Measurements from ENCODE around the gene CDH24. TPM values are rescaled to one million over a fixed set of nuclear protein-coding genes. Genes with fewer than 3 reads are reported as not detected.

The CDH24 gene
- total and polyA plus RNA-seq, 4 experiments from 2014 or later, result 0.15 to 1.6 (median 0.93) TPM

DNA sequence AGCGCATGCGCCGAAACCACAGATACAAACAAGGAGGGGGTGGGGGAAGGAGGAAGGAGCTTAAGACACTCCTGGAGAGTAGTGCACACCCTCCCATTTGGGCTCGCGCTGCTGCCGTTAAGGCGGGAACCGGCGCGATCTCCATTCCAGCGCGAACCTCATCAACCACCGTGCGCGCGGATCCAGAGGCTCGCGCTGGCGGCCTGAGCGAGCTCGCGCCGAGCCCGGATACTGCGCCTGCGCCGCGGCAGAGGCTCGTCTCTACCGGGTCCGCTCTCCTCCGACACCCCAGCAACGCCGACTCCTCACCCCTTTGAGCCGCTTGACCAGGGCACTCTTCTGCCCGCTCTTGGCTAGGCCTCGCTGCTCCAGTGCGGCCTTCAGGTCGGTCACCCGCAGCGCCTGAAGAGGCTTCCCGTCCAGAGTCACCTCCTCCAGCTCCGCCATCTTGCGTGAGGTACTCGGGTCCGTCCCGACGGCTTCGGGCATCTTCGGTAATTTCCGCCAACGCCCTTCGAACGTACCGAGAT is 37.4 kb upstream of the CDH24 start, which contains the start of gene ACIN1:
TSS of gene ACIN1 (minus strand) at position 471 of the 530 bp plus-strand sequence. CDS start at position 447, 24 bp downstream.
- peak within 1 kb of the TSS; percentile 94 for H3K27ac ChIP-seq (ENCODE audit: low read depth, low read length)
- H3K4me1 Mint-ChIP-seq, result peaks cover 19 to 35% (median 25%) of the 10 kb centered on the region in 4 donors
- POLR2A ChIA-PET (ENCODE audit: partially characterized antibody), result interaction anchor here (0.6 to 5.2 kb wide), 37 partner anchors 9 to 1052 kb away, joined by 3 to 67 read pairs (median 5); partner anchors contain the start of genes AJUBA, CDH24, CEBPE and DAD1

GRCh38 chr14:23093991-23094665 is 36.8 kb upstream of the CDH24 start:
- peaks cover 50% of the 10 kb centered on the region for H3K36me3 ChIP-seq (ENCODE audit: insufficient read depth, low read length)
- POLR2A ChIA-PET (ENCODE audit: partially characterized antibody), result interaction anchor here (1.0 to 5.2 kb wide), 28 partner anchors 8 to 1052 kb away, joined by 3 to 67 read pairs (median 6); partner anchors contain the start of genes AJUBA, CDH24, CEBPE and DAD1
- Mint-ChIP-seq H3K27me3 (no peaks in the 10 kb centered on the region), H3K27ac (no peak overlapping the region), H3K4me1 (peaks cover 24 to 38% (median 30%) of the 10 kb centered on the region in 4 donors), H3K36me3 (peaks cover 37 to 50% of the 10 kb centered on the region in 2 donors), H3K4me3 (no peak overlapping the region), H3K9me3 (no peaks in the 10 kb centered on the region)
- H3K9me3 ChIP-seq (ENCODE audit: control insufficient read depth in 1 of 2, low read length in 2 of 2), result no peaks in the 10 kb centered on the region
- DNase-seq, result peak in 2 of 5 donors; percentile 9 to 85
- H3K4me1 ChIP-seq (ENCODE audit: insufficient read depth, low read length), result peaks cover 45% of the 10 kb centered on the region
- peak overlapping the region; percentile 76 to 90 for H3K4me3 ChIP-seq (ENCODE audit: low read length in 2 of 2)
- CTCF ChIA-PET (ENCODE audit: partially characterized antibody), result interaction anchor here (0.6 to 3.6 kb wide), 18 partner anchors 15 to 1242 kb away, joined by 3 to 42 read pairs (median 5); no protein-coding TSS in a partner anchor
- intact Hi-C loops (cut with micrococcal nuclease), result loop anchor here (10.0 kb wide), 1 partner anchor 461 kb away; the partner anchor contains the start of genes THTPA and ZFHX2
- H3K27me3 ChIP-seq (ENCODE audit: insufficient read depth, low read length), result no peaks in the 10 kb centered on the region
- peak overlapping the region; percentile 94 for H3K27ac ChIP-seq (ENCODE audit: low read depth, low read length)

More for the DNA sequence above, 37.4 kb upstream of the CDH24 start, which contains the start of gene ACIN1:
- intact Hi-C loops (cut with micrococcal nuclease), result loop anchor here (1.0 to 10.0 kb wide), 9 partner anchors 25 to 505 kb away; partner anchors contain the start of genes DAD1, HOMEZ, LRP10 and NGDN
- Mint-ChIP-seq H3K9me3 (no peaks in the 10 kb centered on the region), H3K27ac (no peak within 1 kb of the TSS), H3K27me3 (no peaks in the 10 kb centered on the region), H3K36me3 (peaks cover 36 to 48% of the 10 kb centered on the region in 2 donors), H3K4me3 (no peak within 1 kb of the TSS)
- Histone ChIP-seq H3K9me3 (ENCODE audit: control insufficient read depth in 1 of 2, low read length in 2 of 2) (no peaks in the 10 kb centered on the region), H3K4me1 (ENCODE audit: insufficient read depth, low read length) (peaks cover 45% of the 10 kb centered on the region), H3K4me3 (ENCODE audit: low read length in 2 of 2) (peak within 1 kb of the TSS; percentile 90 to 91), H3K27me3 (ENCODE audit: insufficient read depth, low read length) (no peaks in the 10 kb centered on the region), H3K36me3 (ENCODE audit: insufficient read depth, low read length) (peaks cover 44% of the 10 kb centered on the region)
- CTCF ChIA-PET (ENCODE audit: partially characterized antibody), result interaction anchor here (0.6 to 3.6 kb wide), 22 partner anchors 10 to 1242 kb away, joined by 3 to 42 read pairs (median 5); partner anchors contain the start of gene PRMT5
- no peak for DNase-seq

- Histone ChIP-seq H3K4me1 (ENCODE audit: insufficient read depth, low read length) (peaks cover 45% of the 10 kb centered on the region), H3K9me3 (ENCODE audit: control insufficient read depth in 1 of 2, low read length in 2 of 2) (no peaks in the 10 kb centered on the region), H3K36me3 (ENCODE audit: insufficient read depth, low read length) (peaks cover 50% of the 10 kb centered on the region), H3K4me3 (ENCODE audit: low read length in 2 of 2) (peak overlapping the region; percentile 76 to 90), H3K27me3 (ENCODE audit: insufficient read depth, low read length) (no peaks in the 10 kb centered on the region), H3K27ac (ENCODE audit: low read depth, low read length) (peak overlapping the region; percentile 94)
- peak overlapping the region in 3 of 8 donors; percentile 23 to 74 (median 69) for H3K4me3 Mint-ChIP-seq
- H3K4me1 Mint-ChIP-seq, result peaks cover 24 to 38% (median 29%) of the 10 kb centered on the region in 4 donors
- DNase-seq, result no peak
- H3K27ac Mint-ChIP-seq, result peak overlapping the region in 3 of 7 donors; percentile 37 to 85 (median 41)
- intact Hi-C loops (cut with micrococcal nuclease), result loop anchor here (10.0 kb wide), 1 partner anchor 461 kb away; the partner anchor contains the start of genes THTPA and ZFHX2
- no peaks in the 10 kb centered on the region for H3K9me3 Mint-ChIP-seq
- no peaks in the 10 kb centered on the region for H3K27me3 Mint-ChIP-seq
- ChIA-PET POLR2A (ENCODE audit: partially characterized antibody) (interaction anchor here (1.6 to 5.2 kb wide), 8 partner anchors 16 to 327 kb away, joined by 5 to 67 read pairs (median 33); partner anchors contain the start of genes CEBPE, OXA1L, PABPN1 and PPP1R3E), CTCF (ENCODE audit: partially characterized antibody) (interaction anchor here (1.6 to 3.6 kb wide), 7 partner anchors 14 to 240 kb away, joined by 3 to 42 read pairs (median 18); no protein-coding TSS in a partner anchor)
- peaks cover 36 to 50% of the 10 kb centered on the region in 2 donors for H3K36me3 Mint-ChIP-seq
Measured at GRCh38 chr14:23093526-23093925, 36.2 kb upstream of the CDH24 start.

- Histone ChIP-seq H3K9me3 (ENCODE audit: control insufficient read depth in 1 of 2, low read length in 2 of 2) (no peaks in the 10 kb centered on the region), H3K36me3 (ENCODE audit: insufficient read depth, low read length) (peaks cover 50% of the 10 kb centered on the region), H3K4me1 (ENCODE audit: insufficient read depth, low read length) (peaks cover 42% of the 10 kb centered on the region), H3K27ac (ENCODE audit: low read depth, low read length) (no peak overlapping the region), H3K4me3 (ENCODE audit: low read length in 2 of 2) (no peak overlapping the region), H3K27me3 (ENCODE audit: insufficient read depth, low read length) (no peaks in the 10 kb centered on the region)
- H3K27me3 Mint-ChIP-seq, result no peaks in the 10 kb centered on the region
- peak overlapping the region in 4 of 7 donors; percentile 37 to 85 (median 44) for H3K27ac Mint-ChIP-seq
- ChIA-PET CTCF (ENCODE audit: partially characterized antibody) (interaction anchor here (1.5 to 5.4 kb wide), 3 partner anchors 16 to 99 kb away, joined by 4 to 37 read pairs (median 27); no protein-coding TSS in a partner anchor), POLR2A (ENCODE audit: partially characterized antibody) (no interaction called here)
- peak overlapping the region in 4 of 8 donors; percentile 23 to 74 (median 66) for H3K4me3 Mint-ChIP-seq
- H3K36me3 Mint-ChIP-seq, result peaks cover 37 to 50% of the 10 kb centered on the region in 2 donors
- peaks cover 25 to 36% (median 29%) of the 10 kb centered on the region in 4 donors for H3K4me1 Mint-ChIP-seq
- no peaks in the 10 kb centered on the region for H3K9me3 Mint-ChIP-seq
- no peak for DNase-seq
- intact Hi-C loops (cut with micrococcal nuclease), result loop anchor here (10.0 kb wide), 1 partner anchor 462 kb away; the partner anchor contains the start of genes THTPA and ZFHX2
Measured at GRCh38 chr14:23093104-23093503, 35.8 kb upstream of the CDH24 start.

GRCh38 chr14:23091294-23092225 is 34.2 kb upstream of the CDH24 start:
- peak overlapping the region in 2 of 8 donors; percentile 10 to 41 for H3K4me3 Mint-ChIP-seq
- H3K27ac ChIP-seq (ENCODE audit: low read depth, low read length), result no peak overlapping the region
- no peaks in the 10 kb centered on the region for H3K27me3 ChIP-seq (ENCODE audit: insufficient read depth, low read length)
- H3K36me3 Mint-ChIP-seq, result peaks cover 41 to 51% of the 10 kb centered on the region in 2 donors
- peaks cover 0 to 3% (median 0%) of the 10 kb centered on the region in 8 donors for H3K9me3 Mint-ChIP-seq
- no peak overlapping the region for H3K4me3 ChIP-seq (ENCODE audit: low read length in 2 of 2)
- CTCF ChIA-PET (ENCODE audit: partially characterized antibody), result interaction anchor here (1.4 to 5.4 kb wide), 5 partner anchors 14 to 97 kb away, joined by 4 to 37 read pairs (median 8); no protein-coding TSS in a partner anchor
- no peaks in the 10 kb centered on the region for H3K9me3 ChIP-seq (ENCODE audit: control insufficient read depth in 1 of 2, low read length in 2 of 2)
- peak overlapping the region in 3 of 7 donors; percentile 38 to 66 (median 51) for H3K27ac Mint-ChIP-seq
- peaks cover 52% of the 10 kb centered on the region for H3K36me3 ChIP-seq (ENCODE audit: insufficient read depth, low read length)
- H3K4me1 ChIP-seq (ENCODE audit: insufficient read depth, low read length), result peaks cover 31% of the 10 kb centered on the region
- intact Hi-C loops (cut with micrococcal nuclease), result loop anchor here (10.0 kb wide), 1 partner anchor 463 kb away; the partner anchor contains the start of genes THTPA and ZFHX2
- H3K27me3 Mint-ChIP-seq, result no peaks in the 10 kb centered on the region
- no peak for DNase-seq
- H3K4me1 Mint-ChIP-seq, result peaks cover 25 to 40% (median 31%) of the 10 kb centered on the region in 4 donors
- POLR2A ChIA-PET (ENCODE audit: partially characterized antibody), result interaction anchor here (1.0 to 1.1 kb wide), 2 partner anchors 29 to 85 kb away, joined by 3 read pairs; no protein-coding TSS in a partner anchor

DNA sequence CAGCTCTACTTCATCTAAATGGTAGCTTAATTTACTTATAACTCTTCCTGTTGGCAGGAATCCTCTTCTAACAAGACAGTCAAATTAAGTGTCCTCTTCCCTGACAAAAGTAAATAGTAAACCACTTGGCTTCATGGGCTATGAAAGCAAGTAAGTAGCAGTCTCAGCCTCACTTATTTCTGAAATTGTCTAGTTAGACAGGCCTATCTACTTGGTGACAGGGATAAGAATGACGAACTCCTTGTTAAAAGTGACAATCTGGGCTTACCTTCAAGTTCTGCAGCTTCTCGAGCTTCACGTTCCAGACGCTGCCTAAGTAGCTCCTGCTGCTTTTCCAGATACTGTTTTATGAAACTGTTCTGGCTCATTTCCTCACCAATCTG is 32.9 kb upstream of the CDH24 start:
- intact Hi-C loops (cut with micrococcal nuclease), result loop anchor here (10.0 kb wide), 1 partner anchor 465 kb away; the partner anchor contains the start of genes THTPA and ZFHX2
- Mint-ChIP-seq H3K9me3 (peaks cover 0 to 3% (median 0%) of the 10 kb centered on the region in 8 donors), H3K36me3 (peaks cover 50 to 64% of the 10 kb centered on the region in 2 donors), H3K4me1 (peaks cover 29 to 50% (median 33%) of the 10 kb centered on the region in 4 donors), H3K4me3 (no peak overlapping the region), H3K27me3 (no peaks in the 10 kb centered on the region), H3K27ac (peak overlapping the region in 2 of 7 donors; percentile 67 to 83)
- ChIA-PET CTCF (ENCODE audit: partially characterized antibody) (interaction anchor here (0.5 to 5.4 kb wide), 9 partner anchors 10 to 117 kb away, joined by 3 to 37 read pairs (median 4); no protein-coding TSS in a partner anchor), POLR2A (ENCODE audit: partially characterized antibody) (interaction anchor here (1.2 kb wide), 1 partner anchor 22 kb away, joined by 3 read pairs; no protein-coding TSS in a partner anchor)
- Histone ChIP-seq H3K36me3 (ENCODE audit: insufficient read depth, low read length) (peaks cover 63% of the 10 kb centered on the region), H3K27ac (ENCODE audit: low read depth, low read length) (no peak overlapping the region), H3K4me1 (ENCODE audit: insufficient read depth, low read length) (peaks cover 29% of the 10 kb centered on the region), H3K27me3 (ENCODE audit: insufficient read depth, low read length) (no peaks in the 10 kb centered on the region), H3K4me3 (ENCODE audit: low read length in 2 of 2) (no peak overlapping the region), H3K9me3 (ENCODE audit: control insufficient read depth in 1 of 2, low read length in 2 of 2) (no peaks in the 10 kb centered on the region)
- no peak for DNase-seq

Data from CD4-positive, alpha-beta memory T cell (primary cell).